ENCODE measurements around the gene MOGAT2. TPM values are rescaled to one million over a fixed set of nuclear protein-coding genes. Genes with fewer than 3 reads are reported as not detected.

The MOGAT2 gene
- total RNA-seq, 1 donor from 2014 or later, result not detected

DNA sequence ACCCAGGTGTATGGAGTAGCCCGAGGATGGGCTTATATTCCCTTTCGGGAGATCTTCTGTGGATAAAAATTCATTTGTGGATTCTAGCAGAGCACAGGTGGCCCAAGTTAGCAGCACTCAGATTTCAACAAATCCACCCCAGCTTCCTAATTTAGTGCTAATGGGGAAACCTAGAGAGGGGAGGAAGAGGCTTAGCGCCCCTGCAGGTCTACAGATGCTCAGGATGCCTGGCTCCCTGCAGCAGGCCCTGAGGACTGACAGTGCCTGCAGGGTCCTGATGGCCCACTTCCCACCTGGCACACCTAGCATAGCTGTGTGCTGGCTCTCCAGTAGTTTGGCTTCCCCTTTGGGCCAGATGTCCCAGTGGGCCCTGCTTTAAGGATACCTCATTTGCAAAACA is 57.4 kb downstream of the MOGAT2 start:
- DNase-seq (ENCODE audit: extremely low spot score, unreplicated experiment), result no peak
- Mint-ChIP-seq H3K4me3 (ENCODE audit: unreplicated experiment) (no peak overlapping the region), H3K27me3 (ENCODE audit: unreplicated experiment) (peaks cover 21% of the 10 kb centered on the region), H3K9me3 (ENCODE audit: unreplicated experiment) (no peaks in the 10 kb centered on the region), H3K4me1 (ENCODE audit: unreplicated experiment) (no peaks in the 10 kb centered on the region), H3K36me3 (ENCODE audit: unreplicated experiment) (no peaks in the 10 kb centered on the region), H3K27ac (ENCODE audit: unreplicated experiment) (no peak overlapping the region)
- TF ChIP-seq, protein P1, sequence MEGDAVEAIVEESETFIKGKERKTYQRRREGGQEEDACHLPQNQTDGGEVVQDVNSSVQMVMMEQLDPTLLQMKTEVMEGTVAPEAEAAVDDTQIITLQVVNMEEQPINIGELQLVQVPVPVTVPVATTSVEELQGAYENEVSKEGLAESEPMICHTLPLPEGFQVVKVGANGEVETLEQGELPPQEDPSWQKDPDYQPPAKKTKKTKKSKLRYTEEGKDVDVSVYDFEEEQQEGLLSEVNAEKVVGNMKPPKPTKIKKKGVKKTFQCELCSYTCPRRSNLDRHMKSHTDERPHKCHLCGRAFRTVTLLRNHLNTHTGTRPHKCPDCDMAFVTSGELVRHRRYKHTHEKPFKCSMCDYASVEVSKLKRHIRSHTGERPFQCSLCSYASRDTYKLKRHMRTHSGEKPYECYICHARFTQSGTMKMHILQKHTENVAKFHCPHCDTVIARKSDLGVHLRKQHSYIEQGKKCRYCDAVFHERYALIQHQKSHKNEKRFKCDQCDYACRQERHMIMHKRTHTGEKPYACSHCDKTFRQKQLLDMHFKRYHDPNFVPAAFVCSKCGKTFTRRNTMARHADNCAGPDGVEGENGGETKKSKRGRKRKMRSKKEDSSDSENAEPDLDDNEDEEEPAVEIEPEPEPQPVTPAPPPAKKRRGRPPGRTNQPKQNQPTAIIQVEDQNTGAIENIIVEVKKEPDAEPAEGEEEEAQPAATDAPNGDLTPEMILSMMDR (IDR thresholded peaks at IDR 0.05), result no peak

DNA sequence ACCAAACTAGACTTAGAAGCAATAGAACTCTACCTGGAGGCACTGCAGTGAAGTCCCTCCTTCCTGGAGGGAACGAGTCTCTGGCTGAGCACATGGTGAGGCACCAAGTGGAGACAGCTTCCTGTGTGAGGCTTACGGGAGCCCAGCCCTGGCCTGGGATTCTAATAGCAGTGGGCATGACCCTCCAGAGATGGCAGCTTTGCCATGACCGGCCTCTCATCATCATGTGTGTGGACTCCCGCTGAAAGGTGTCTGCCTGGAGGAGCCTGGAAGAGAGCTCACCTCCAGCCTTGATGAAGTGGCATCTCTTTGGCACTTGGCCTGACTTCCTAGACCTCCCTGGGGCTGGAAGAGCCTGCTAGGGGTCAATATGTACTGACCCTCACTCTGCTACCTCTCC is 58.9 kb downstream of the MOGAT2 start:
- TF ChIP-seq, protein P1 (IDR thresholded peaks at IDR 0.05), result no peak
- peaks cover 6% of the 10 kb centered on the region for H3K27me3 Mint-ChIP-seq (ENCODE audit: unreplicated experiment)
- H3K4me3 Mint-ChIP-seq (ENCODE audit: unreplicated experiment), result no peak overlapping the region
- no peaks in the 10 kb centered on the region for H3K4me1 Mint-ChIP-seq (ENCODE audit: unreplicated experiment)
- no peak for DNase-seq (ENCODE audit: extremely low spot score, unreplicated experiment)
- H3K9me3 Mint-ChIP-seq (ENCODE audit: unreplicated experiment), result no peaks in the 10 kb centered on the region
- no peaks in the 10 kb centered on the region for H3K36me3 Mint-ChIP-seq (ENCODE audit: unreplicated experiment)
- no peak overlapping the region for H3K27ac Mint-ChIP-seq (ENCODE audit: unreplicated experiment)

DNA sequence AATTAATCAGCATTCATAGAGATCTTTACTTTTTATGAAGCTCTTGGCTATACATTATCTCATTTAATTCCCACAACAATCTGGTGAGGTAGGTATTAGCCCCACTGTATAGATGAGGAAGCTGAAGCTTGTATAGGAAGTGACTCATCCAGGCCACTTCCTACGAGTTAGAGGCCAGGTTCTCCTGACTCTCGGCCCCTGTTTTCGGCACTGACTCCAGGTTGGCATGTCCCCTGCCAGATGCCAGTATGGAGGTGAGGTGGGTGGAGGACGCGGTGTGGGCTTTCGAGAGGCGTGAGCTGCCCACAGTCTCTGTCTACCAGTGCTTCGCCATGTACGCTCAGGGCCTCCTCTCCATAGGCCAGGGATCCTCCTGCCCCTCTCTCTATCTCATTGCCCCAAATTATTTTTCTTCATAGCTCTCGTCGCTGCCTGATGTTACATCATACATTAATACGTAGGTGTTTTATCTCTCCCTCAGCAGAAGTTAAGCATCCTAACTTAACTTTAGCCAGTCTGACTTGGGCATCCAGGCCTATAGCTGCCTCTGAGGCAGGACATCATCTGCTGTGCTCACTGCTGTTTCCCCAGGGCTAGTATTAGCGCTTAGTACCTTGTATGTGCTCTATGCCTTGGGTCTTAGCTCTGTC is 59.9 kb downstream of the MOGAT2 start:
- DNase-seq (ENCODE audit: extremely low spot score, unreplicated experiment), result no peak
- Mint-ChIP-seq H3K27ac (ENCODE audit: unreplicated experiment) (no peak overlapping the region), H3K27me3 (ENCODE audit: unreplicated experiment) (no peaks in the 10 kb centered on the region), H3K9me3 (ENCODE audit: unreplicated experiment) (no peaks in the 10 kb centered on the region), H3K36me3 (ENCODE audit: unreplicated experiment) (no peaks in the 10 kb centered on the region), H3K4me3 (ENCODE audit: unreplicated experiment) (no peak overlapping the region), H3K4me1 (ENCODE audit: unreplicated experiment) (no peaks in the 10 kb centered on the region)
- TF ChIP-seq, protein P1 (IDR thresholded peaks at IDR 0.05), result no peak

DNA sequence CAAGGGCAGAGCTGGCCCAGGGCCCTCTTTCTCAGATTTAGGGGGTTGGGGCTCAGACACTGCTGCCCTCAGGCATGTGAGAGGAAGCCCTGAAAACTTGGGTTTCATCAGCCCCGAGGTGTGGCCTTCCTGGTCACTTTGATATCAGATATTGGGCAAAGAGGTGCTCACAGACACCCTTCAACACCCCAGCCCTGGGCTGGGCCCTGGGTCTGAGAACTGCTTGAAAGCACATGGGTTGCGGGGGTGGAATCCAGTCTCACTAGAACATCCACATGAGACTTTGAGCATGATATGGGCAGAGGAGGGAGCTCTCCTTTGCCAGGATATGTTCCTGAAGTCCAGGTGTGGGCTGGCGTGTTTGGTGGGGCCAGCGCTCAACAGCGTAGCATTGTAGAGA is 61.3 kb downstream of the MOGAT2 start:
- Mint-ChIP-seq H3K4me3 (ENCODE audit: unreplicated experiment) (no peak overlapping the region), H3K36me3 (ENCODE audit: unreplicated experiment) (no peaks in the 10 kb centered on the region), H3K9me3 (ENCODE audit: unreplicated experiment) (no peaks in the 10 kb centered on the region), H3K4me1 (ENCODE audit: unreplicated experiment) (no peaks in the 10 kb centered on the region), H3K27me3 (ENCODE audit: unreplicated experiment) (no peaks in the 10 kb centered on the region), H3K27ac (ENCODE audit: unreplicated experiment) (no peak overlapping the region)
- no peak for DNase-seq (ENCODE audit: extremely low spot score, unreplicated experiment)
- TF ChIP-seq, protein P1 (IDR thresholded peaks at IDR 0.05), result no peak

DNA sequence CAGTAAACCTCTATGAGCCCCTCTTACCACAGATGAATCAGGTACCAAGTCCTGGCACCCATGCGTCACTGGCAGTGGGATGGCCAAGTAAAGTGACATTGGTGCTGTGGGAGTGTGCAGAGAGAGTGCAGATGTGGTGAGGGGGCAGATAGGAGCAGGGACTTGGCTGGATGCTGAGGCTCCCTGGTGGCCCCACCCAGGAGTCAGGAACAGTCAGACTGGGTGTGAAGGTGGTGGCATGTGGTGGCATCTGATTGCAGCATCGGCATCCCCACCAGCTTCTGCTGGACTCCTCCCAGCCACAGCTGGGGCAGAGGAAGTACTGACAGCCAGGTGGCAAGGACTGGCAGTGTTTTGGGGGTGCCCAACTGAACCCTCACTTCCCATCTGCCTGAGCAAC is 62.3 kb downstream of the MOGAT2 start:
- no peaks in the 10 kb centered on the region for H3K36me3 Mint-ChIP-seq (ENCODE audit: unreplicated experiment)
- H3K4me1 Mint-ChIP-seq (ENCODE audit: unreplicated experiment), result no peaks in the 10 kb centered on the region
- no peak overlapping the region for H3K4me3 Mint-ChIP-seq (ENCODE audit: unreplicated experiment)
- H3K9me3 Mint-ChIP-seq (ENCODE audit: unreplicated experiment), result no peaks in the 10 kb centered on the region
- H3K27me3 Mint-ChIP-seq (ENCODE audit: unreplicated experiment), result no peaks in the 10 kb centered on the region
- no peak for DNase-seq (ENCODE audit: extremely low spot score, unreplicated experiment)
- TF ChIP-seq, protein P1 (IDR thresholded peaks at IDR 0.05), result no peak
- H3K27ac Mint-ChIP-seq (ENCODE audit: unreplicated experiment), result no peak overlapping the region

Data from osteocyte (in vitro differentiated cells).